Putamen (tissue), 1 donor: ENCODE results near the gene MSANTD2.

ENCODE experiments used
- DNase-seq: peaks from one replicate; pipeline ENCODE4 v3.0.0-alpha.2; 2016; ENCODE audit warnings: low spot score

MSANTD2 gene

GRCh38 chr11:124817036-124817435 lies 16.8 kb upstream of the MSANTD2 start:
- no peak for DNase-seq

- DNase-seq, result no peak
Measured at GRCh38 chr11:124814739-124815138, 14.5 kb upstream of the MSANTD2 start.

GRCh38 chr11:124812876-124813275 lies 12.7 kb upstream of the MSANTD2 start:
- no peak for DNase-seq

GRCh38 chr11:124811399-124812125 lies 11.4 kb upstream of the MSANTD2 start:
- DNase-seq, result no peak

GRCh38 chr11:124807660-124808270 lies 7.6 kb upstream of the MSANTD2 start:
- no peak for DNase-seq

- DNase-seq, result peak; percentile 21
Measured at GRCh38 chr11:124807201-124807600, 7.0 kb upstream of the MSANTD2 start.

- DNase-seq, result no peak
Measured at GRCh38 chr11:124804884-124805283, 4.7 kb upstream of the MSANTD2 start.

- DNase-seq, result no peak
Measured at GRCh38 chr11:124801636-124802312, 1.6 kb upstream of the MSANTD2 start.

GRCh38 chr11:124801014-124801413 lies 808 bp upstream of the MSANTD2 start:
- DNase-seq, result peak; percentile 16

- DNase-seq, result no peak
Measured at GRCh38 chr11:124799348-124800225, 619 bp downstream of the MSANTD2 start.

- no peak for DNase-seq
Measured at GRCh38 chr11:124798991-124799347, 1.2 kb downstream of the MSANTD2 start.

GRCh38 chr11:124796312-124796711 lies 3.9 kb downstream of the MSANTD2 start:
- no peak for DNase-seq

GRCh38 chr11:124793466-124794278 lies 6.5 kb downstream of the MSANTD2 start:
- DNase-seq, result no peak

GRCh38 chr11:124791626-124792341 lies 8.4 kb downstream of the MSANTD2 start:
- no peak for DNase-seq

- DNase-seq, result no peak
Measured at GRCh38 chr11:124788521-124788920, 11.7 kb downstream of the MSANTD2 start.

- no peak for DNase-seq
Measured at GRCh38 chr11:124784051-124784450, 16.2 kb downstream of the MSANTD2 start.

GRCh38 chr11:124783002-124783401 lies 17.2 kb downstream of the MSANTD2 start:
- DNase-seq, result no peak

- no peak for DNase-seq
Measured at GRCh38 chr11:124779568-124779967, 20.6 kb downstream of the MSANTD2 start.

GRCh38 chr11:124778281-124778680 lies 21.9 kb downstream of the MSANTD2 start:
- DNase-seq, result no peak

GRCh38 chr11:124776865-124777645 lies 23.2 kb downstream of the MSANTD2 start:
- no peak for DNase-seq
